Naive thymus-derived CD4-positive, alpha-beta T cell (primary cell): ENCODE measurements around the gene AZU1. TPM values are rescaled to one million over a fixed set of nuclear protein-coding genes. Genes with fewer than 3 reads are reported as not detected.

Experiments used
- ATAC-seq: fragments of 150-1000 bp; cut with Tn5 transposase; 2 replicates; pipeline ENCODE4 v1.10.0; 2021; ENCODE audit warnings: mild to moderate bottlenecking, moderate library complexity
- CTCF ChIA-PET: fragments of 350-600 bp; sonication (Branson Sonifier 250); formaldehyde crosslinking; loops from one replicate; lab custom pipeline; 2021; ENCODE audit warnings: antibody characterized with exemption; lab: Charles Lee
- POLR2A ChIA-PET: fragments of 350-600 bp; sonication (Branson Sonifier 250); formaldehyde crosslinking; loops from one replicate; lab custom pipeline; 2021; ENCODE audit warnings: antibody characterized with exemption, inconsistent platforms; lab: Charles Lee
- DNase-seq, 9 donors: peaks; one replicate each; pipeline versions ENCODE4 v3.0.0 to v3.0.0-alpha.2; 2020 to 2022; ENCODE audit warnings: mixed read lengths in 1 of 9
- H3K27ac ChIP-seq: one replicate; pipeline ENCODE4 v1.7.0; 2013; ENCODE audit warnings: mild to moderate bottlenecking, low read depth, low read length, moderate library complexity
- H3K27me3 ChIP-seq, 2 donors: one replicate each; pipeline ENCODE4 v1.7.0; 2013; ENCODE audit warnings: low read length in 2 of 2, mild to moderate bottlenecking in 2 of 2, moderate library complexity in 2 of 2; ENCODE audit not compliant: control insufficient read depth in 2 of 2, insufficient read depth in 2 of 2
- H3K36me3 ChIP-seq, 3 experiments: 1 replicate in 2 of 3; 2 replicates in 1 of 3; pipeline ENCODE4 v1.7.0; 2013; ENCODE audit warnings: low read length in 3 of 3, mild to moderate bottlenecking in 3 of 3, moderate library complexity in 1 of 3; ENCODE audit not compliant: insufficient read depth in 3 of 3, control insufficient read depth in 2 of 3
- H3K4me1 ChIP-seq, 2 donors: one replicate each; pipeline ENCODE4 v1.7.0; 2013; ENCODE audit warnings: low read length in 2 of 2, mild to moderate bottlenecking in 2 of 2, moderate library complexity in 1 of 2; ENCODE audit not compliant: control insufficient read depth in 2 of 2, insufficient read depth in 2 of 2
- H3K4me3 ChIP-seq: 2 replicates; pipeline ENCODE4 v1.7.0; 2013; ENCODE audit warnings: mild to moderate bottlenecking, low read length
- H3K9me3 ChIP-seq, 3 experiments: 1 replicate in 2 of 3; 2 replicates in 1 of 3; pipeline ENCODE4 v1.7.0; 2013; ENCODE audit warnings: low read length in 3 of 3; ENCODE audit not compliant: control insufficient read depth in 2 of 3
- H3K27ac Mint-ChIP-seq, 9 donors: one replicate each; pipeline ENCODE4 v1.8.0; 2020 to 2022; ENCODE audit warnings: mixed read lengths in 9 of 9, mild to moderate bottlenecking in 8 of 9, moderate library complexity in 5 of 9, inconsistent platforms in 2 of 9
- H3K27me3 Mint-ChIP-seq, 5 donors: one replicate each; pipeline ENCODE4 v1.8.0; 2021 to 2022; ENCODE audit warnings: mixed read lengths in 5 of 5, mild to moderate bottlenecking in 1 of 5
- H3K36me3 Mint-ChIP-seq, 5 donors: one replicate each; pipeline ENCODE4 v1.8.0; 2020 to 2022; ENCODE audit warnings: mixed read lengths in 5 of 5, mild to moderate bottlenecking in 3 of 5, inconsistent platforms in 1 of 5
- H3K4me1 Mint-ChIP-seq, 7 donors: one replicate each; pipeline ENCODE4 v1.8.0; 2020 to 2022; ENCODE audit warnings: mixed read lengths in 7 of 7, mild to moderate bottlenecking in 3 of 7, inconsistent platforms in 1 of 7
- H3K4me3 Mint-ChIP-seq, 10 donors: one replicate each; pipeline ENCODE4 v1.8.0; 2020 to 2022; ENCODE audit warnings: mild to moderate bottlenecking in 10 of 10, mixed read lengths in 10 of 10, moderate library complexity in 6 of 10, inconsistent platforms in 2 of 10
- H3K9me3 Mint-ChIP-seq, 11 donors: one replicate each; pipeline ENCODE4 v1.8.0; 2020 to 2022; ENCODE audit warnings: mixed read lengths in 11 of 11, mild to moderate bottlenecking in 4 of 11, inconsistent platforms in 1 of 11, moderate library complexity in 1 of 11
- intact Hi-C, 2 donors: fragments of 100-400 bp; cut with micrococcal nuclease; formaldehyde crosslinking; loops; one replicate each; pipeline ENCODE4 v1.15.1; 2023
- polyA plus RNA-seq, 2 donors: library from polyadenylated mRNA; unstranded; fragments of 300-500 nt; fragmentation: Illumina TruSeq; gene quantifications; one replicate each; pipeline ENCODE4 v1.2.3, GENCODE V29; 2021
- total RNA-seq, 6 experiments: library from RNA in 5 of 6; stranded (reverse) in 5 of 6; gene quantifications; 1 replicate in 5 of 6; 2 replicates in 1 of 6; pipeline ENCODE4 v1.2.3 and lab custom pipeline; 2021 to 2026

Gene AZU1
- total and polyA plus RNA-seq, 7 experiments from 2014 or later: 0.64 to 4.1 TPM; not detected in 5

GRCh38 chr19:791567-792305, 35.9 kb upstream of the AZU1 start:
- no peaks in the 10 kb centered on the region for H3K9me3 ChIP-seq
- Mint-ChIP-seq H3K4me3 (no peak overlapping the region), H3K36me3 (no peaks in the 10 kb centered on the region), H3K27ac (no peak overlapping the region), H3K27me3 (peaks cover 0 to 11% (median 0%) of the 10 kb centered on the region in 5 donors), H3K4me1 (peaks cover 0 to 9% (median 2%) of the 10 kb centered on the region in 7 donors), H3K9me3 (no peaks in the 10 kb centered on the region)
- ChIA-PET POLR2A (no interaction called here), CTCF (no interaction called here)
- H3K36me3 ChIP-seq: no peaks in the 10 kb centered on the region
- no peak for DNase-seq
- intact Hi-C loops: loop anchor here in 1 of 2 donors (10.0 kb wide), 1 partner anchor 453 kb away; the partner anchor contains the start of genes ATP5F1D and MIDN
- H3K4me1 ChIP-seq: peaks cover 0 to 5% of the 10 kb centered on the region in 2 donors
- no peak overlapping the region for H3K4me3 ChIP-seq
- no peaks in the 10 kb centered on the region for H3K27me3 ChIP-seq
- no peak overlapping the region for H3K27ac ChIP-seq
- ATAC-seq: no peak

GRCh38 chr19:792306-792885, 35.2 kb upstream of the AZU1 start:
- Histone ChIP-seq H3K9me3 (no peaks in the 10 kb centered on the region), H3K4me3 (no peak overlapping the region), H3K36me3 (no peaks in the 10 kb centered on the region), H3K27me3 (no peaks in the 10 kb centered on the region), H3K27ac (no peak overlapping the region), H3K4me1 (peaks cover 0 to 5% of the 10 kb centered on the region in 2 donors)
- Mint-ChIP-seq H3K27ac (no peak overlapping the region), H3K9me3 (no peaks in the 10 kb centered on the region), H3K4me1 (peaks cover 0 to 12% (median 5%) of the 10 kb centered on the region in 7 donors), H3K27me3 (peaks cover 0 to 13% (median 0%) of the 10 kb centered on the region in 5 donors), H3K36me3 (no peaks in the 10 kb centered on the region), H3K4me3 (peak overlapping the region in 1 of 10 donors; percentile 56)
- intact Hi-C loops: loop anchor here in 1 of 2 donors (10.0 kb wide), 1 partner anchor 452 kb away; the partner anchor contains the start of genes ATP5F1D and MIDN
- no peak for DNase-seq
- no peak for ATAC-seq
- CTCF ChIA-PET: no interaction called here
- POLR2A ChIA-PET: interaction anchor here (0.7 kb wide), 1 partner anchor 68 kb away, joined by 3 read pairs; no protein-coding TSS in a partner anchor

GRCh38 chr19:793806-794205, 33.8 kb upstream of the AZU1 start:
- no peak overlapping the region for H3K27ac Mint-ChIP-seq
- no peak overlapping the region for H3K4me3 ChIP-seq
- no peak overlapping the region for H3K27ac ChIP-seq
- H3K27me3 Mint-ChIP-seq: peaks cover 0 to 13% (median 0%) of the 10 kb centered on the region in 5 donors
- H3K4me1 ChIP-seq: peaks cover 2 to 5% of the 10 kb centered on the region in 2 donors
- ATAC-seq (no peak), DNase-seq (no peak)
- no peaks in the 10 kb centered on the region for H3K27me3 ChIP-seq
- ChIA-PET CTCF (no interaction called here), POLR2A (no interaction called here)
- H3K36me3 Mint-ChIP-seq: peaks cover 0 to 2% (median 0%) of the 10 kb centered on the region in 5 donors
- no peaks in the 10 kb centered on the region for H3K9me3 ChIP-seq
- H3K36me3 ChIP-seq: peaks cover 0 to 4% (median 0%) of the 10 kb centered on the region in 3 experiments
- peaks cover 0 to 12% (median 5%) of the 10 kb centered on the region in 7 donors for H3K4me1 Mint-ChIP-seq
- no peak overlapping the region for H3K4me3 Mint-ChIP-seq
- H3K9me3 Mint-ChIP-seq: peaks cover 0 to 4% (median 0%) of the 10 kb centered on the region in 11 donors
- intact Hi-C loops: loop anchor here in 1 of 2 donors (10.0 kb wide), 1 partner anchor 451 kb away; the partner anchor contains the start of genes ATP5F1D and MIDN

- ChIA-PET POLR2A (interaction anchor here (0.6 kb wide), 1 partner anchor 242 kb away, joined by 3 read pairs; no protein-coding TSS in a partner anchor), CTCF (no interaction called here)
- Mint-ChIP-seq H3K4me3 (peak overlapping the region in 2 of 10 donors; percentile 51), H3K4me1 (peaks cover 12 to 19% (median 17%) of the 10 kb centered on the region in 7 donors), H3K9me3 (peaks cover 0 to 4% (median 0%) of the 10 kb centered on the region in 11 donors), H3K36me3 (peaks cover 0 to 12% (median 0%) of the 10 kb centered on the region in 5 donors), H3K27ac (no peak overlapping the region), H3K27me3 (peaks cover 0 to 2% (median 0%) of the 10 kb centered on the region in 5 donors)
- Histone ChIP-seq H3K27me3 (no peaks in the 10 kb centered on the region), H3K9me3 (no peaks in the 10 kb centered on the region), H3K27ac (no peak overlapping the region), H3K36me3 (peaks cover 0 to 4% (median 0%) of the 10 kb centered on the region in 3 experiments), H3K4me1 (peaks cover 12 to 14% of the 10 kb centered on the region in 2 donors), H3K4me3 (no peak overlapping the region)
- DNase-seq (no peak), ATAC-seq (no peak)
- intact Hi-C loops: loop anchor here (5.0 to 10.0 kb wide), 3 partner anchors 450 to 857 kb away; partner anchors contain the start of genes ATP5F1D (in 1 of the 2), CIRBP (in 1 of the 2), MIDN (in 1 of the 2) and TCF3 (in 1 of the 2)
Observed at GRCh38 chr19:795073-795611, 32.5 kb upstream of the AZU1 start.

GRCh38 chr19:795691-796581, 31.7 kb upstream of the AZU1 start:
- Histone ChIP-seq H3K9me3 (no peaks in the 10 kb centered on the region), H3K4me1 (peaks cover 19 to 21% of the 10 kb centered on the region in 2 donors), H3K4me3 (peak overlapping the region; percentile 72), H3K27ac (peak overlapping the region; percentile 71), H3K27me3 (no peaks in the 10 kb centered on the region), H3K36me3 (peaks cover 0 to 7% (median 0%) of the 10 kb centered on the region in 3 experiments)
- ATAC-seq (no peak), DNase-seq (no peak)
- CTCF ChIA-PET: no interaction called here
- intact Hi-C loops: loop anchor here (2.0 to 10.0 kb wide), 10 partner anchors 25 to 856 kb away; partner anchors contain the start of genes ATP5F1D (in 1 of the 2), CIRBP (in 1 of the 2), DAZAP1 (in 1 of the 2) and MIDN (in 1 of the 2)
- Mint-ChIP-seq H3K4me3 (peak overlapping the region in 6 of 10 donors; percentile 3 to 93 (median 88)), H3K27me3 (peaks cover 0 to 2% (median 0%) of the 10 kb centered on the region in 5 donors), H3K4me1 (peaks cover 18 to 27% (median 23%) of the 10 kb centered on the region in 7 donors), H3K9me3 (peaks cover 0 to 4% (median 0%) of the 10 kb centered on the region in 11 donors), H3K27ac (no peak overlapping the region), H3K36me3 (peaks cover 0 to 17% (median 0%) of the 10 kb centered on the region in 5 donors)
- POLR2A ChIA-PET: interaction anchor here (0.6 to 1.3 kb wide), 3 partner anchors 91 to 241 kb away, joined by 3 to 4 read pairs (median 3); no protein-coding TSS in a partner anchor
